Kidney glomerular epithelial cell (primary cell): ENCODE results near the gene GAPVD1.
A peak's percentile ranks its signal among the peaks of the same experiment; 100 is the strongest.
"Not testable (repeated sequence)": the region's sequence is repeated elsewhere in the genome, so short reads cannot be mapped to it uniquely, and the experiment has no call there.

Source experiments
- DNase-seq: peaks from one replicate; lab custom pipeline; 2025; lab: John Stamatoyannopoulos, UW

GAPVD1 gene

DNA sequence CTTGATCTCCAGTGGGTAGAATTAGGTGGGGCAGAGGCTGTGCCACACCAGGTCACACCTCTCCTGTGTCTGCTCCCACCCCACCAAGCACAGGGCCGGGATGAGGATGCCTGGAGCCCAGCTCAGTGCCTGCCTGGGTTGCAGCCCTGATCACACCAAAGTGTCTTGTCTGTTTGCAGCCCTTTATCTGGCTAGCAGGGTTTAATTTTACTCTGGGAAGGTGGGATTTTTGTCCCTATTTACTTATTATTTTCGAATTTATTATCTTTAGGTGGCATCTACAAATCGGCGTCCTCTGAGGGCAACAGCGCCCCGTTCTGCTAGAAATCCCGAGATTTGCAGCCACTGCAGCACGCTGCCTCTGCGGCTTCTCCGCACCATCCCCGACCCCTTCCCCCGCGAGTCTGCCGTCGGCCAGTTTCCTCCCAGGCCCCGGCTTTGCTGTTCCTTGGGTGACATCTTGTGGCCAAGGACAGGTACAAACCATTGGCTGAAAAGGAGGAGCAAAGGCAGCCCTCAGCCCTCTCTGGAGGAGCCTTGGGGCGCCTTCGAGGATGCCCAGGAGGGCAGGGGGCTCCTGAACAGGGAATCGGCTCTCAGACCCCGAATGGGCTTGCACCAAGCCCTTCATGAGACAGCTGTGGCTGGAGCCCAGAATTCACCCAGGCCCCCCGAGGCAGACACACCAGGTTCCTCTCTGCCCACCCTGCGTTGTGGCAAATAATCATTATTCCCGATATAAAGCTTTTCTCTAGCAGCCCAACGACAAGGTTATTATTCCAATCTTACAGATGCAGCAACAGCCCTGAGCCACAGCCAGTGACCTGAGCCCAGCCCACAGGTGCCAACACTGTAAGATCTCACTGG is 113.0 kb downstream of the GAPVD1 start:
- DNase-seq = peak; percentile 48

GRCh38 chr9:125375820-125376219 is 114.2 kb downstream of the GAPVD1 start:
- no peak for DNase-seq

DNA sequence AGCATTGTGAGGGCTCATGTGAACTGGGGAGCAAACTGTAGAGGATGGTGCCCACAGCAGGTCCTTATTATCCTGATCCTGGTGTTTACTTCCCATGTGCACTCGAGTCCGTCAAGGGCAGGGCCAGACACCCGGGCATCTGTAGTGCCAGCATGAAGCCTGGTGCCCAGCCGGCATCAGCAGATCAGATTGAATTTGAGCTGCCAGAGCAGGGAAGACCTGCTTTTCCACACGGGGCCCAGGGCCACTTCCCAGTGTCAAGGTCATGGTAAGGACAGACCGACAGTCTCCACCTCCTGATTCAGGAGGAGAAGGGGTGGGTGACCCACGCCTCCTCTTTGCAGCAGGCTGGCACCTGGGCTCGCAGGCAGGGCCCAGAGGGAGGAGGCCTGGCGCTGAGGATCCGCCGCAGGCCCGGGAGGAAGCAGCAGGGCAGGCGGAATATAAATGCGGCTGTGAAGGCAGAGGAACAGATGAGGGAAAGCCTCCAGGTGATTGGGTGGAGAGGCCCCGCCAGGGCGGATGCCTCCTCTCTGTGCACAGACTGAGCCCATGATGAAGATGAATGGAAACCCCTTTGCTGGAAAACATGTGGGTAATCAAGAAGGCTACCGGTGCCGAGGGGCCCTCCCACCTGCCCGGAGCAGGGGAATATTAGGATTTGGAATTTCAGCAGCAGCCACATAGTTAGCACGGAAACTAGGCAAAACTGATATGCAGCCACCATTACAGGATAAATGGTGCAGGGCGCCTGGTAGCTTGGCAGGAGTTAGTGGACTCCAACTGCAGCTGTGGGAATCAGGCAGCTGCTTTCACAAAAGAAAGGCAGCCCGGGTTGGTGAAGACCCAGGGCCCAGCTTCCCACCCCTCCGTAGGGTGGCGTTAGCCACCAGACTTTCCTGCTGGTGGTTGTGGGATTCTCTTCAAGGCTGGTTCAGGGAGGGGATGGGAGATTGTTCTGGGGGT is 114.9 kb downstream of the GAPVD1 start:
- DNase-seq = no peak

DNA sequence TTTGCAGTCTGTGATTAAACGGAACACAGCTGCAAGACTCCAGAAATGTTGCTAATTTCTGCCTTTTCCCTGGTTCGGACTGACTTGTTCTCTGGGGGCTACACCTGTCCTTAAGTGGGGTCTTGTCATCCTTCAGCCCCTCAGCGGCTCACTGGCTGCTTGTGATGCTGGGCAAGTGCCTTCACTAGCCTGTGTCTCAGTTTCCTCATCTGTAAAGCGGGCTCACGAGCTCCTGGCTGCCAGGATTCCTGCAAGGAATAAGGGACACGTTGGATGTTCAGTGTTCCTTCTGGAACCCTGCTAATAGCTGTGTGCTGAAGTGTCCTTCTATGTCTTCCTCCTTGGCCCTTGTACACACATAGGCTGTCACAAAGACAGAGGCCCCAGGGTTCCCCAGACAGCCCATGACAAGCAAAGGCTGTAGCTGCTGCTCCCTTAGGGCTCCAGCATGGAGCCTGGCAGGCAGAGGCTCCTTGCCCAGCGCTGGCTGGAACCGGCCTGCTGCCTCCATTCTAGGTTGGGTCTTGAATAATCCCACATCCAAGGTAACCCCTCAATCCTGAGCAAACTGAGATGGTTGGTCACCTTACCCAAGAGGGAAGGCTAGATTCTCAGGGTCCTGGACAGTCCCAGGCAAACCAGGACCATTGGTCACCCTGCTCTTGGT is 116.1 kb downstream of the GAPVD1 start:
- DNase-seq = no peak

DNA sequence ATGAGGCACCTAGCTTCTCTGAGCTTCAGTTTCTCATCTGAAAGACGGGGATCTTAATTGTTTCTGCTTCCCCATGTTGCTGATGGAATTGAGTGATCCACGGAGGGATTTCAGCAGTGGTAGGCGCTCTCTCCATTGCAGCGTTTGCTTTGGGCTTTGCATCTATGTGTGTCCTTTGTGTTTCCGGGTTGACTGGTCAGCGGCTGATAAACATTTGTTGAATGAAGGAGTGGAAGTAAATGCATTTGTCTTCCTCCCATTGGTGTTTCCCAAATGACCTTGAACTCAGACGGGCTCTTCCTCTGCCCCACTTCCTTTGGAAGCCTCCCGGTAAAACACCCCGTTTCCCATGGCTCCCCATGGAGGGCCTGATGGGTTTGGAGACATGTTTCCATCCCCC is 117.2 kb downstream of the GAPVD1 start:
- DNase-seq = no peak

GRCh38 chr9:125379208-125379607 is 117.6 kb downstream of the GAPVD1 start:
- no peak for DNase-seq

DNA sequence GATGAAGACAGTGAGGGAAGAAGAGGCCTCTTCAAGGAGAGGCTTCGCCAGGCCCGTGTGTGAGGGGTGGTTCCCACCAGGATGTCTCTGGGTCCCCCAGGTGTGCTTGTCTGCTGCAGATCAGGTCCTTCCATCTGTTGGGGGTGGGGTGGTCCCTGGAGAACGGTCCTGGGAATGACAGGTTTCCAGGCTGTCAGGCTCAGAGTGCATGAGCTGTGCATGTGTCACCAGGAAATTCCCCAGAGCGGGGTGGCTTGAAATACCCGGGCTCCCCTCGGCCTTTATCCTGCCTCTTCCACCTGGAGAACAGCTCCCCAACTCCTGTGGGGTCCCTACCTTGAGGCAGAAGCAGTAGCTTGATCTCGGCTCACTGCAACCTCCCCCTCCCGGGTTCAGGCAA is 118.8 kb downstream of the GAPVD1 start:
- no peak for DNase-seq

DNA sequence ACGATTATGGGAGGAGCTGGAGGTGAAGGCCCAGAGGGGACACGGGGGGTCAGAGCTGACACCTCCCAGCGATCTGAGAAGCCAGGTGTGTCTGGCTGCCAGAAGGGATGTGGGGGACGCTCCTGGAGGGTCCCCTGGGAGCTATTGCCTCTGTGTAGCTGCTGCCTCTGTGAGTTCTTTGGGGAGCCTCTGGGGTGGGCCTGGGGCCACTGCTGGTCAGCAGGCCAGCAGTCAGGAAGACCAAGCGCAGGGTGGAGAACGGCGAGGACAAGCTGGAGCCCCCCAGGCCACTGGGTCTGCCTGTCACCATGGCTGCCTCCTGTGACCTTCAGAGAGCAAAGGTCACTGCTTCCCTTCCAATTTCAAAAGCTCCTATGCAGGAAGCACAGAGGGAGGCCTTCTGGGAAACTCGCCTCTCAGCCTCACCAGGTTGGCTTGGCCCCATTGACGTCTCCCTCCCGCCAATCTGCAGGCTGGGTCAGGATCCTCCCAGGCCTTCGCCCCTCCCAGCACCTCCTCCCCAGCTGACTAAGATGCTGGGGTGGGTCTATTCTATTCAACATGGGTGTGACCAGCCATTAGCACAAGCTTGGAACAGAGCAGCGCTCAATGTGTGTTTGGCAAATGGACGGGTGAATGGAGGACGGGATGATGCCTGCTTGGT is 126.4 kb downstream of the GAPVD1 start:
- DNase-seq = no peak

DNA sequence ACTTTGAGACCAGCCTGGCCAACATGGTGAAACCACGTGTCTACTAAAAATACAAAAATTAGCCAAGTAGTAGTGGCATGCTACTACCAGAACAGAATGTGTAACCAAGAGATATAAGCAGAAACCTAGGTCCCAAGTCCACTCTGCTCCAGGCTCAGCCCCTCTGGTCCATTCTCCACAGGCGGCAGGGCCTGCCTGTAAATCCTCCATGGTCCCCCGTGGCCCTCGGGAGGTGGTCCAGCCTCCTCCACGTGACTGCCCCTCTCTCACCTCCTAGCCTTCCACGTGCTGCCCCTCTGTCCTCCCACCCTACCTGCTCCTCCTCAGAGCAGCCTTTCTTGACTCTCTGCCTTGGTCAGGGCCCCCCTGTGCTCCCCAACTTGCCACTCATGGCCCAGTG is 127.4 kb downstream of the GAPVD1 start:
- DNase-seq = no peak

DNA sequence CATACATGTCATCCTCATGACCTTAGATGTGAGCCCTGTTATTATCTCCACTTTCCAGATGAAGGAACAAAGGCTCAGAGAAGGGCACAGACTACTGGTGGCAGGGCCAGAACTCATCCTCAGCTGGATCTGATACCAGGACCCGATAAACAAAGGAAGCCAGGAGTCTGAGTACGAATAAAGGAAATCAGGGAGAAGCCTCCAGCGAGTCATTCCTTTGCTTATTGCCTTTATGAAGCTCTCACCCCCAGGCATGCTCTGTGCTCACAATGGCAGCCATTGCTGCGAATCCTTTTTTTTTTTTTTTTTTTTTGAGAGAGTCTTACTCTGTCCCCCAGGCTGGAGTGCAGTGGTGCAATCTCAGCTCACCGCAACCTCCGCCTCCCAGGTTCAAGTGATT is 130.1 kb downstream of the GAPVD1 start:
- no peak for DNase-seq

DNA sequence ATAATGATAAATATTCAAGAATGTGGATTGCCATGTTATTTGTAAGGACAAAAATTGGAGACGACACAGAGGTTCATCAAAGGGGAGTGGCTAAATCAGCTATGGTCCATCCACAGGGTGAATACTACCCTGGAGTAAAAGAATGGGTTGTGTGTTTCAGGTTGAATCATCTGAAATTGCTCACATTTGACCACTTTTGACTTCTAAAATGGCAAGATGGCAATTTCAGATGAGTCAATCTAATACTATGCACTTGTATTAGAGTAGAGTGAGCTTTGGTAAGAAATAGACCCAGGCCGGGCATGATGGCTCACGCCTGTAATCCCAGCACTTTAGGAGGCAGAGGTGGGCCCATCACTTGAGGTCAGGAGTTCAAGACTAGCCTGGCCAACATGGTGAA is 131.8 kb downstream of the GAPVD1 start:
- DNase-seq = no peak

GRCh38 chr9:125396799-125397198 is 135.2 kb downstream of the GAPVD1 start:
- DNase-seq = no peak

- DNase-seq = no peak
Observed at GRCh38 chr9:125397736-125398135, 136.1 kb downstream of the GAPVD1 start.

GRCh38 chr9:125398243-125398642 is 136.6 kb downstream of the GAPVD1 start:
- no peak for DNase-seq

DNA sequence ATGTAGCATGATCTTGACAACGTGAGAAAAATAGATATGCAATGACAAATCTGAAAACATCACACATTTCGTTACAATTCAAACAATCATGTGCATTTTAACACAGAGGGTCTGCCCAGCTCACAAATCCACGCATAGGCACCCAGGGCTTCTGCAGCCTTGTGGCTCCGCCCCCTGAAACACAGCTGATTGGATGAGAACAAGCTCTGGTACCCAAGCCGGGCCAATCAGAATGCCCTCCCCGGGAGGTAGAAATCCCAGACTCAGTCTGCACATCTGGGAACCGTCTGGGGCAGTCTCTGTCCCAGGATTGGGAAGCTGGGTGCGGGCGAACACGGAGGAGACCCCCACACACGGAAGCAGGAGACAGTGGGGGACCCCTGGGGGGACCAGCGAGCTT is 137.5 kb downstream of the GAPVD1 start:
- DNase-seq = no peak

DNA sequence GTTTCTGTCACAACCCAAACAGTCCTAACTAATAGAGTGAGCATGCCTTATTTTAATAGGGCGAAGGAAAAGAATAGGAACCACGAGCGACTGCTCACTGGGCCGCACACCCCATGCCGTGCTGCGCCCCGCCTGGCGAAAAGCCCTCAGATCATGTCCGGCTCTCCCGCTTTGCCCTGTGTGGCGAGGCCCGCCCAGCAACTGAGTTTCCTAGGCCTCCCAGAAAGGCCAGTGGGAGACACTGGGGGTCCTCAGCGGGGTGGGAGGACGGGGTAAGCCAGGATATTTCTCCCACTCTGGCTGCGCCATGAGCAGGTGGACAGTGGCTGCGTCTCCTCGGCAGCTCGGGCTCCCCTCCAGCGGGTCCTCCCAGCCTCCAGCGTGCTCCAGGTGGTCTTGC is 138.0 kb downstream of the GAPVD1 start:
- DNase-seq = no peak

- not testable (repeated sequence) for DNase-seq
Observed at GRCh38 chr9:125400232-125400631, 138.6 kb downstream of the GAPVD1 start.

GRCh38 chr9:125400725-125401716 is 139.4 kb downstream of the GAPVD1 start:
- no peak for DNase-seq

- DNase-seq = no peak
Observed at GRCh38 chr9:125404733-125405132, 143.1 kb downstream of the GAPVD1 start.
